ENCODE results near the gene SAMMSON. TPM values are rescaled to one million over a fixed set of nuclear protein-coding genes. Genes with fewer than 3 reads are reported as not detected.

Gene SAMMSON
- total RNA-seq, 1 donor from 2014 or later = not detected

DNA sequence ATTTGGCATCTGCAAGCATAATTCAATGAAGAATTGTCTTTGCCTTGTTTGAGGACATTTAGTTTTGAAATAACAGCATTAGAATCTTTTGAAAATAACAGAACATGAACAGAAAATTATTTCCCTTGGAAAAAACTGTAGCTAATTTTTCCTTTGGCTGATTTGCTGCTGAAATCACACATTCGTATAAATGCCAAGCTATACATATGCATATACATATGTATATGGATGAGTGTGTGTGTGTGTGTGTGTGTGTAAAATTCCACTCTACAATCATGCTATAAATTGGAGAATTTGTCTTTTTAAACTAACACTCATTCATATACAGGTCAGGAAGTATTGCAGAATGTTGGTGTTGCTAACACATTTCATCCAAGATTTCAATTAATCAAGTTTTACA lies 57.9 kb downstream of the SAMMSON start:
- H3K9me3 Mint-ChIP-seq = peaks cover 4% of the 10 kb centered on the region
- H3K4me3 Mint-ChIP-seq = no peak overlapping the region
- TF ChIP-seq, protein P1, sequence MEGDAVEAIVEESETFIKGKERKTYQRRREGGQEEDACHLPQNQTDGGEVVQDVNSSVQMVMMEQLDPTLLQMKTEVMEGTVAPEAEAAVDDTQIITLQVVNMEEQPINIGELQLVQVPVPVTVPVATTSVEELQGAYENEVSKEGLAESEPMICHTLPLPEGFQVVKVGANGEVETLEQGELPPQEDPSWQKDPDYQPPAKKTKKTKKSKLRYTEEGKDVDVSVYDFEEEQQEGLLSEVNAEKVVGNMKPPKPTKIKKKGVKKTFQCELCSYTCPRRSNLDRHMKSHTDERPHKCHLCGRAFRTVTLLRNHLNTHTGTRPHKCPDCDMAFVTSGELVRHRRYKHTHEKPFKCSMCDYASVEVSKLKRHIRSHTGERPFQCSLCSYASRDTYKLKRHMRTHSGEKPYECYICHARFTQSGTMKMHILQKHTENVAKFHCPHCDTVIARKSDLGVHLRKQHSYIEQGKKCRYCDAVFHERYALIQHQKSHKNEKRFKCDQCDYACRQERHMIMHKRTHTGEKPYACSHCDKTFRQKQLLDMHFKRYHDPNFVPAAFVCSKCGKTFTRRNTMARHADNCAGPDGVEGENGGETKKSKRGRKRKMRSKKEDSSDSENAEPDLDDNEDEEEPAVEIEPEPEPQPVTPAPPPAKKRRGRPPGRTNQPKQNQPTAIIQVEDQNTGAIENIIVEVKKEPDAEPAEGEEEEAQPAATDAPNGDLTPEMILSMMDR (conservative IDR thresholded peaks at IDR 0.05) = no peak
- no peaks in the 10 kb centered on the region for H3K36me3 Mint-ChIP-seq (ENCODE audit: low read depth)
- H3K4me1 Mint-ChIP-seq = peaks cover 20% of the 10 kb centered on the region
- no peaks in the 10 kb centered on the region for H3K27me3 Mint-ChIP-seq (ENCODE audit: low read depth)
- H3K27ac Mint-ChIP-seq (ENCODE audit: unreplicated experiment) = no peak overlapping the region
- DNase-seq (ENCODE audit: low read depth, low spot score) = no peak

DNA sequence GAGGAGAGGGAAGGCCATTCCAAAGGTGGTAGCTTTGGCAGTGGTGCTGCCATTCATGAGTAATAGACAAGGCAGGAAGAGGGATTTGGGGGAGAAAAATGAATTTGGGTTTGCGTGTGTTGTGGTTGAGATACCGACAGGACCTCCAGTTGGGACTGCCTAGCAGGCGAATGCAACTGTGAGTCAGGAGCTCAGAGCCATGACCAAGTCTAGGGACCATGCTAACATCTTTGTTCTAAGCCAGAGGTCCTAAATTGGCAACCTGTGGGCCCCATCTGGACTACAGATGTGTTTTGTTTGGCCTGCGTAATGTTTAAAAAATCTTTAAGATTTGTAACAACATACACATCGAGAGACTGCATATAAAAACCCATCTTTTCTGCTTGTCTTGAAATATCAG lies 61.6 kb downstream of the SAMMSON start:
- TF ChIP-seq, protein P1 (conservative IDR thresholded peaks at IDR 0.05) = no peak
- Mint-ChIP-seq H3K36me3 (ENCODE audit: low read depth) (no peaks in the 10 kb centered on the region), H3K27ac (ENCODE audit: unreplicated experiment) (no peak overlapping the region), H3K27me3 (ENCODE audit: low read depth) (no peaks in the 10 kb centered on the region), H3K4me1 (peaks cover 9% of the 10 kb centered on the region), H3K4me3 (no peak overlapping the region), H3K9me3 (peaks cover under 1% of the 10 kb centered on the region)
- DNase-seq (ENCODE audit: low read depth, low spot score) = no peak

- Mint-ChIP-seq H3K36me3 (ENCODE audit: low read depth) (no peaks in the 10 kb centered on the region), H3K4me3 (no peak overlapping the region), H3K4me1 (peaks cover 5% of the 10 kb centered on the region), H3K27me3 (ENCODE audit: low read depth) (no peaks in the 10 kb centered on the region), H3K9me3 (no peaks in the 10 kb centered on the region), H3K27ac (ENCODE audit: unreplicated experiment) (no peak overlapping the region)
- TF ChIP-seq, protein P1 (conservative IDR thresholded peaks at IDR 0.05) = peak; percentile 83
- DNase-seq (ENCODE audit: low read depth, low spot score) = peak; percentile 54
Observed at GRCh38 chr3:70064194-70064779, 64.8 kb downstream of the SAMMSON start.

- Mint-ChIP-seq H3K27me3 (ENCODE audit: low read depth) (no peaks in the 10 kb centered on the region), H3K9me3 (no peaks in the 10 kb centered on the region), H3K27ac (ENCODE audit: unreplicated experiment) (no peak overlapping the region), H3K4me3 (no peak overlapping the region), H3K4me1 (peaks cover 6% of the 10 kb centered on the region), H3K36me3 (ENCODE audit: low read depth) (no peaks in the 10 kb centered on the region)
- TF ChIP-seq, protein P1 (conservative IDR thresholded peaks at IDR 0.05) = peak; percentile 55
- peak; percentile 6 for DNase-seq (ENCODE audit: low read depth, low spot score)
Observed at GRCh38 chr3:70065696-70066253, 66.2 kb downstream of the SAMMSON start.

- no peak overlapping the region for H3K27ac Mint-ChIP-seq (ENCODE audit: unreplicated experiment)
- no peak for DNase-seq (ENCODE audit: low read depth, low spot score)
- H3K36me3 Mint-ChIP-seq (ENCODE audit: low read depth) = no peaks in the 10 kb centered on the region
- peaks cover 4% of the 10 kb centered on the region for H3K27me3 Mint-ChIP-seq (ENCODE audit: low read depth)
- H3K9me3 Mint-ChIP-seq = no peaks in the 10 kb centered on the region
- TF ChIP-seq, protein P1 (conservative IDR thresholded peaks at IDR 0.05) = no peak
- no peak overlapping the region for H3K4me3 Mint-ChIP-seq
- peaks cover 22% of the 10 kb centered on the region for H3K4me1 Mint-ChIP-seq
Observed at GRCh38 chr3:70067860-70068521, 68.5 kb downstream of the SAMMSON start.

Measured in neural crest cell (in vitro differentiated cells).